ENCODE data around the gene OR5AP2. TPM values are rescaled to one million over a fixed set of nuclear protein-coding genes. Genes with fewer than 3 reads are reported as not detected.
"Not testable (repeated sequence)": the region's sequence is repeated elsewhere in the genome, so short reads cannot be mapped to it uniquely, and the experiment has no call there.

OR5AP2 gene
- total and polyA plus RNA-seq, 7 donors: not detected

GRCh38 chr11:56624661-56625110, 17.6 kb downstream of the OR5AP2 start:
- TF ChIP-seq, protein P1, sequence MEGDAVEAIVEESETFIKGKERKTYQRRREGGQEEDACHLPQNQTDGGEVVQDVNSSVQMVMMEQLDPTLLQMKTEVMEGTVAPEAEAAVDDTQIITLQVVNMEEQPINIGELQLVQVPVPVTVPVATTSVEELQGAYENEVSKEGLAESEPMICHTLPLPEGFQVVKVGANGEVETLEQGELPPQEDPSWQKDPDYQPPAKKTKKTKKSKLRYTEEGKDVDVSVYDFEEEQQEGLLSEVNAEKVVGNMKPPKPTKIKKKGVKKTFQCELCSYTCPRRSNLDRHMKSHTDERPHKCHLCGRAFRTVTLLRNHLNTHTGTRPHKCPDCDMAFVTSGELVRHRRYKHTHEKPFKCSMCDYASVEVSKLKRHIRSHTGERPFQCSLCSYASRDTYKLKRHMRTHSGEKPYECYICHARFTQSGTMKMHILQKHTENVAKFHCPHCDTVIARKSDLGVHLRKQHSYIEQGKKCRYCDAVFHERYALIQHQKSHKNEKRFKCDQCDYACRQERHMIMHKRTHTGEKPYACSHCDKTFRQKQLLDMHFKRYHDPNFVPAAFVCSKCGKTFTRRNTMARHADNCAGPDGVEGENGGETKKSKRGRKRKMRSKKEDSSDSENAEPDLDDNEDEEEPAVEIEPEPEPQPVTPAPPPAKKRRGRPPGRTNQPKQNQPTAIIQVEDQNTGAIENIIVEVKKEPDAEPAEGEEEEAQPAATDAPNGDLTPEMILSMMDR (IDR thresholded peaks at IDR 0.05): no peak
- TF ChIP-seq POLR2A (IDR thresholded peaks at IDR 0.05) (no peak), EP300 (IDR thresholded peaks at IDR 0.05) (no peak), POLR2AphosphoS5 (IDR thresholded peaks at IDR 0.05) (no peak)
- H3K27me3 ChIP-seq: no peaks in the 10 kb centered on the region
- no peak overlapping the region for H3K27ac ChIP-seq
- WGBS, 2 donors: 5% methylated on average over 3 of the region's 3 CpGs
- H3K4me3 ChIP-seq: no peak overlapping the region
- peaks cover 0 to 4% (median 0%) of the 10 kb centered on the region in 4 donors for H3K4me1 ChIP-seq
- DNase-seq: no peak
- no peaks in the 10 kb centered on the region for H3K9me3 ChIP-seq
- intact Hi-C loops (cut with DNase I): no loop called here
- H3K36me3 ChIP-seq: no peaks in the 10 kb centered on the region

GRCh38 chr11:56611174-56611573, 31.1 kb downstream of the OR5AP2 start:
- no peak for DNase-seq
- H3K27me3 ChIP-seq: no peaks in the 10 kb centered on the region
- no peak overlapping the region for H3K27ac ChIP-seq
- no peaks in the 10 kb centered on the region for H3K9me3 ChIP-seq
- no peaks in the 10 kb centered on the region for H3K36me3 ChIP-seq
- TF ChIP-seq POLR2A (IDR thresholded peaks at IDR 0.05) (no peak), POLR2AphosphoS5 (IDR thresholded peaks at IDR 0.05) (no peak), EP300 (IDR thresholded peaks at IDR 0.05) (no peak)
- TF ChIP-seq, protein P1 (IDR thresholded peaks at IDR 0.05): no peak
- 88 to 90% methylated on average over 1 of the region's 1 CpG for WGBS, 2 donors
- no peaks in the 10 kb centered on the region for H3K4me1 ChIP-seq
- intact Hi-C loops (cut with DNase I): no loop called here
- no peak overlapping the region for H3K4me3 ChIP-seq

DNA sequence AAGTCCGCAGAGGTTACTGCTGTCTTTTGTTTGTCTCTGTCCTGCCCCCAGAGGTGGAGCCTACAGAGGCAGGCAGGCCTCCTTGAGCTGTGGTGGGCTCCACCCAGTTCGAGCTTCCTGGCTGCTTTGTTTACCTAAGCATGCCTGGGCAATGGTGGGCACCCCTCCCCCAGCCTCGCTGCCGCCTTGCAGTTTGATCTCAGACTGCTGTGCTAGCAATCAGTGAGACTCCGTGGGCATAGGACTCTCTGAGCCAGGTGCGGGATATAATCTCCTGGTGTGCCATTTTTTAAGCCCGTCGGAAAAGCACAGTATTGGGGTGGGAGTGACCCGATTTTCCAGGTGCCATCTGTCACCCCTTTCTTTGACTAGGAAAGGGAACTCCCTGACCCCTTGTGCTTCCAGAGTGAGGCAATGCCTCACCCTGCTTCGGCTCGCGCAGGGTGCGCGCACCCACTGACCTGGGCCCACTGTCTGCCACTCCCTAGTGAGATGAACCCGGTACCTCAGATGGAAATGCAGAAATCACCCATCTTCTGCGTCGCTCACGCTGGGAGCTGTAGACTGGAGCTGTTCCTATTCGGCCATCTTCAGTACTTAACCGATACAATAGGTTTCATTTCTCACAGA, 50.0 kb downstream of the OR5AP2 start:
- H3K27ac ChIP-seq; DNase-seq; intact Hi-C loops (cut with DNase I): not testable (repeated sequence)

More for the DNA sequence above, 50.0 kb downstream of the OR5AP2 start:
- H3K4me3 ChIP-seq, H3K27me3 ChIP-seq, H3K9me3 ChIP-seq, H3K4me1 ChIP-seq, H3K36me3 ChIP-seq: not testable (repeated sequence)
- 93 to 96% methylated on average over 20 of the region's 20 CpGs for WGBS, 2 donors

Small RNA genes lying within 50 kb of the gene (small RNA-seq; reads per million reads assigned to genes)
- 0 reads per million in 3 donors for gene AP004245.1

Other genes with a start within 250 kb of the OR5AP2 start
- not detected for gene OR5AL1, start 229.7 kb downstream of the OR5AP2 start, total RNA-seq
- not detected for gene OR5AL1, start 229.7 kb downstream of the OR5AP2 start, polyA plus RNA-seq
- gene OR5M3, start 169.1 kb downstream of the OR5AP2 start, total RNA-seq: not detected
- gene OR5M3, start 169.1 kb downstream of the OR5AP2 start, polyA plus RNA-seq: not detected
- gene OR5M8, start 151.1 kb downstream of the OR5AP2 start, total RNA-seq: not detected
- not detected for gene OR5M8, start 151.1 kb downstream of the OR5AP2 start, polyA plus RNA-seq
- not detected for gene OR5M11, start 99.2 kb downstream of the OR5AP2 start, total RNA-seq
- gene OR5M11, start 99.2 kb downstream of the OR5AP2 start, polyA plus RNA-seq: not detected
- not detected for gene OR5M10, start 64.7 kb downstream of the OR5AP2 start, total RNA-seq
- not detected for gene OR5M10, start 64.7 kb downstream of the OR5AP2 start, polyA plus RNA-seq
- gene OR5M1, start 27.6 kb downstream of the OR5AP2 start, total RNA-seq: not detected
- gene OR5M1, start 27.6 kb downstream of the OR5AP2 start, polyA plus RNA-seq: not detected
- gene OR5AR1, start 21.2 kb upstream of the OR5AP2 start, total RNA-seq: not detected
- gene OR5AR1, start 21.2 kb upstream of the OR5AP2 start, polyA plus RNA-seq: not detected
- not detected for gene OR9G1, start 56.7 kb upstream of the OR5AP2 start, total RNA-seq
- gene OR9G1, start 56.7 kb upstream of the OR5AP2 start, polyA plus RNA-seq: 1 to 10 TPM in 1 of 3 donors, not detected in 2; 1.8 TPM
- not detected for gene OR9G4, start 106.3 kb upstream of the OR5AP2 start, total RNA-seq
- gene OR9G4, start 106.3 kb upstream of the OR5AP2 start, polyA plus RNA-seq: not detected

Data from sigmoid colon (tissue), 7 donors.